Fibroblast of villous mesenchyme (primary cell): ENCODE results near the gene KCNK15. TPM values are rescaled to one million over a fixed set of nuclear protein-coding genes. Genes with fewer than 3 reads are reported as not detected.

Experiments
- DNase-seq: peaks from one replicate; pipeline ENCODE4 v3.0.0-alpha.2; 2010; ENCODE audit warnings: low read depth
- H3K4me3 ChIP-seq: 2 replicates; pipeline ENCODE4 v1.5.1; 2011; ENCODE audit warnings: low read depth, mild to moderate bottlenecking, low read length
- CTCF ChIP-seq: IDR thresholded peaks from 2 replicates; pipeline ENCODE4 v1.5.1; 2012; ENCODE audit warnings: low read depth, mild to moderate bottlenecking, low read length; ENCODE audit not compliant: insufficient read depth
- total RNA-seq: library from RNA; depleted of rRNA; stranded (reverse); fragments of >200 nt; gene quantifications from 2 replicates; pipeline ENCODE4 v1.2.3, GENCODE V29; 2012

The KCNK15 gene
- total RNA-seq, 1 donor: 1.7 TPM

- no peak for DNase-seq
- no peak overlapping the region for H3K4me3 ChIP-seq
- TF ChIP-seq CTCF: no peak
Observed at GRCh38 chr20:44765701-44766347, 20.2 kb downstream of the KCNK15 start.

DNA sequence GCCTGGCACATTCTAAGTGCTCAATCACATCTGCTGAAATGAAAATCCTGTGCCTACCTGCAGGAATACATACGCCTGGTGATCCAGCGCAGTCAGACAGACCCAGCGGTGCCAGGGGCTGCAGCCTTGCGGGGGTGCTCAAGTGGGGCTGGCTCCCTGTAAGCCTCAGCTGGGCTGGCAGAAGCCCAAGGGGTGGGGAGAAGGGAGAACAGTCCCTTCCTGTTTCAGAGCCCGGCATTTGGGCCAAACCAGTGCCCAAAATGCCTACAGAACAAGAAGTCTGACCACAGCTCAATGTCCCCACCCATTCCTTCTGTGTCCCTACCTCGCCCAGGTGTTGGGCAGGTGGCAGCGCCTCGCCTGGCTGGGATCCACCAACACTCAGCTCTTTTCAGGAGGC lies 22.6 kb downstream of the KCNK15 start:
- TF ChIP-seq CTCF: no peak
- DNase-seq: no peak
- H3K4me3 ChIP-seq: no peak overlapping the region

- no peak for TF ChIP-seq CTCF
- DNase-seq: no peak
- H3K4me3 ChIP-seq: no peak overlapping the region
Observed at GRCh38 chr20:44768854-44769480, 23.3 kb downstream of the KCNK15 start.

DNA sequence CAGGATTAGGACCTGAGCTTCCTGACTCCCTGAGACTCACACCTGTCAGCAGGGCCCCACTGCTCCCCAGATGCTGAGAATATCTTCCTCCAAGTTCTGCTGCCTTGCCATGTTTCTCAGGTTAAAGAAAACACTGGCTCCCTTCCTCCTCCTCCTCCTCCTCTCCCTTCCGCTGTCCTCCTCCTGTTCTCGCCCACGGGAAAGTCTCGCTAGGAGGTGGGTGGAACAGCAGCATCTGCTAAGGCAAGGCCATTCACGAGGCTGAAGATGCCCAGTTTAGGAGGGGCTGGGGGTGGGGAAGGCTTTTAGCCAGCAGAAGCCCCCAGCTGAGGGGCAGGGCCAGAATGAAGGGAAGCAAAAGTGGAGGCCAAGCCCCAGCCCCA lies 23.8 kb downstream of the KCNK15 start:
- no peak for TF ChIP-seq CTCF
- DNase-seq: no peak
- H3K4me3 ChIP-seq: no peak overlapping the region

- no peak overlapping the region for H3K4me3 ChIP-seq
- TF ChIP-seq CTCF: no peak
Observed at GRCh38 chr20:44770484-44771171, 25.0 kb downstream of the KCNK15 start.

GRCh38 chr20:44771172-44771535 lies 25.5 kb downstream of the KCNK15 start:
- H3K4me3 ChIP-seq: no peak overlapping the region
- no peak for DNase-seq
- TF ChIP-seq CTCF: no peak

More at GRCh38 chr20:44770484-44771171, 25.0 kb downstream of the KCNK15 start:
- DNase-seq: no peak
